GM12874 (cell line): ENCODE results near the gene RTBDN.

Experiments used
- CTCF ChIP-seq: IDR thresholded peaks from 2 replicates; pipeline ENCODE4 v1.5.1; 2011; ENCODE audit warnings: low read depth, mild to moderate bottlenecking, control low read depth, low read length, moderate library complexity; ENCODE audit not compliant: insufficient read depth

The RTBDN gene

DNA sequence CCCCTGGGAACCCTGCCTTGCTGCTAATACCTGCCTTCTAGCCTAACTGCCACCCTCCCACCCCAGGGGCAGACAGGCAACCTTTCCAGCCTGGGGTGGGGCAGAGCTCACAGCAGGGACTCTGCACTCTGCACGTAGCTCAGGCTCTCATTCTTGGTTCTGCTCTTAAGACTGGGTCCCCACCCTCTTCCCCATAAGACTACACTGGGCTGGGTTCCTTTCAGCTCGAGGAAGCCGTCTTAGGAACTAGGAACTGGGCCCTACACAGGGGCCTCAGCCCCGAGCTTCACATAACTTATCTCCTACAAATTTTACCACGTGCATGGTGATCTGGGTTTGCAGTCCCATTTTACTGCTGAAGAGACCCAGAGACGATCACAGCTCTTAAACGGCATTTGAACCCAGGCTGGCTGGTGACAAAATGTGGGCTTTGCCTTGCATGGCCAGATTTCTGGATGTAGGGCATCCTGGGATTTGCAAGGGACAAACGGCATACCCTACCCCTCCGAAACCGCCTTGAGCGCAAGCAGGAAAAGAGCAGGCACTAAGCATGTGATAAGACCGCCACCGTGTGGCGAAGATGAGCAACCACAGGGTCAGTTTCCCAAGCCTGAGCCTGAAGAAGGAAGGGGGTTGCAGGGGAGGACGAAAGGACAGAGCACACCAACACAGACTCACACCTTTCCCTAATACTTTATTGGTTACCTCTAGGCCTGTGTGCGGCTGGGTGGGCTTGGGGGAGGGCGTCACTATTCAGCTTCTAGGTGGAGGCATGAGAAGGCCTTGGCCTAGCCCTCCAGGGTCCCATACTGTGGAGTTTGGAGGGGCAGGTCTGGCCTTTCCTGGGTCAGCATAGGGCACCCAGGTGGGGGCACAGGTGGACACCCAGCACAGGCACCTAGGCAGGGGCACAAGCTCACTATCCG, 38.0 kb downstream of the RTBDN start:
- TF ChIP-seq CTCF, result peak; percentile 93

GRCh38 chr19:12794971-12795381, 39.4 kb downstream of the RTBDN start:
- no peak for TF ChIP-seq CTCF

DNA sequence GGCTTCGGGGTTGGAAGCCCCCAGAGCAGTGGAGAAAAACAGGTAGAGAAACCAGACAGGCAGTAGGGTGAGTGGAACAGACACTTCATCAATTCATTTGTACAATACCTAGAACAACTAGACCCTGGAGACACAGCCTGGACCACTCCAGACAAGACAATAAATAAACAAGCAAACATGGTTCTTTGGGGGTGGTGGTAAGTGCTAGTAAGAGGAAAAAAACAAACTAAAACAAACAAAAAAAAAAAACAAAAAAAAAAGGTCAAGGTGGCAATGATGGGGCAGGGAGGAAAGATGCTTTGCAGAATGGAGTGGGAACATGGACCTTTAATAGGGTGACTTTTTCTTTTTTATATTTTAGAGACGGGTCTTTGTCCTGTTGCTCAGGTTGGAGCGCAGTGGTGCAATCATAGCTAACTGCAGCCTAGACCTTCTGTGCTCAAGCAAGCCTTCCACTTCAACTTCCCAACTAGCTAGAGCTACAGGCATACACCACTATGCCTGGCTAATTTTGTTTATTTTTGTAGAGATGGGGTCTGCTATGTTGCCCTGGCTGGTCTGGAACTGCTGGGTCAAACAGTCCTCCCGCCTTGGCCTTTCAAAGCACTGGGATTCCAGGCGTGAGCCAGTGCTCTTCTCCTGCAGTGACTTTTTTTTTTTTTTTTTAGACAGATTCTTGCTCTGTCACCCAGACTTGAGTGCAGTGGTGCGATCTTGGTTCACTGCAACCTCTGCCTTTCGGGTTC, 40.0 kb downstream of the RTBDN start:
- no peak for TF ChIP-seq CTCF

- no peak for TF ChIP-seq CTCF
Measured at GRCh38 chr19:12793290-12794195, 40.8 kb downstream of the RTBDN start.

GRCh38 chr19:12792853-12793289, 41.5 kb downstream of the RTBDN start:
- TF ChIP-seq CTCF, result no peak

GRCh38 chr19:12792051-12792852, 42.1 kb downstream of the RTBDN start:
- TF ChIP-seq CTCF, result no peak
